Liver (tissue), 9 donors: ENCODE measurements around the gene PTPRN2. TPM values are rescaled to one million over a fixed set of nuclear protein-coding genes. Genes with fewer than 3 reads are reported as not detected.

Experiments
- DNase-seq: peaks from one replicate; pipeline ENCODE4 v3.0.0-alpha.2; 2017; ENCODE audit warnings: low spot score
- H3K27ac ChIP-seq, 2 donors: one replicate each; pipeline ENCODE4 v1.7.0; 2013; ENCODE audit warnings: inconsistent platforms in 2 of 2, low read length in 2 of 2, control low read depth in 1 of 2, low read depth in 1 of 2, mild to moderate bottlenecking in 1 of 2
- H3K27me3 ChIP-seq, 4 donors: one replicate each; pipeline versions ENCODE4 v1.6.1 to v1.7.0; 2013; ENCODE audit warnings: low read length in 3 of 4, inconsistent platforms in 1 of 4, mild to moderate bottlenecking in 1 of 4, moderate library complexity in 1 of 4; ENCODE audit not compliant: control insufficient read depth in 4 of 4, insufficient read depth in 4 of 4
- H3K36me3 ChIP-seq, 4 donors: one replicate each; pipeline versions ENCODE4 v1.6.1 to v1.7.0; 2013; ENCODE audit warnings: low read length in 3 of 4, mild to moderate bottlenecking in 3 of 4, low read depth in 1 of 4, moderate library complexity in 1 of 4; ENCODE audit not compliant: control insufficient read depth in 4 of 4, insufficient read depth in 3 of 4
- H3K4me1 ChIP-seq, 4 donors: one replicate each; pipeline versions ENCODE4 v1.6.1 to v1.7.0; 2013; ENCODE audit warnings: low read length in 3 of 4, mild to moderate bottlenecking in 3 of 4, moderate library complexity in 1 of 4; ENCODE audit not compliant: control insufficient read depth in 4 of 4, insufficient read depth in 4 of 4
- H3K4me3 ChIP-seq, 3 donors: one replicate each; pipeline versions ENCODE4 v1.6.1 to v1.7.0; 2013; ENCODE audit warnings: low read length in 3 of 3, control low read depth in 1 of 3, low read depth in 1 of 3, mild to moderate bottlenecking in 1 of 3
- H3K9ac ChIP-seq, 2 donors: one replicate each; pipeline ENCODE4 v1.7.0; 2013; ENCODE audit warnings: low read length in 2 of 2, mild to moderate bottlenecking in 2 of 2, moderate library complexity in 2 of 2, control low read depth in 1 of 2, low read depth in 1 of 2
- H3K9me3 ChIP-seq, 4 donors: one replicate each; pipeline versions ENCODE4 v1.6.1 to v1.7.0; 2013; ENCODE audit warnings: low read length in 3 of 4; ENCODE audit not compliant: control insufficient read depth in 4 of 4
- EGR1 ChIP-seq, 2 donors: IDR thresholded peaks; 2 replicates each; pipeline ENCODE4 v1.6.1; 2016 to 2018; ENCODE audit warnings: antibody characterized with exemption in 2 of 2, low read depth in 2 of 2
- FOXA1 ChIP-seq: IDR thresholded peaks from 2 replicates; pipeline ENCODE4 v1.6.1; 2016; ENCODE audit warnings: antibody characterized with exemption
- FOXA2 ChIP-seq: IDR thresholded peaks from 2 replicates; pipeline ENCODE4 v1.6.1; 2016; ENCODE audit warnings: antibody characterized with exemption
- GABPA ChIP-seq, 2 donors: IDR thresholded peaks in 1 of 2; conservative IDR thresholded peaks in 1 of 2; 2 replicates each; pipeline ENCODE4 v1.6.1; 2016; ENCODE audit warnings: antibody characterized with exemption in 2 of 2, mild to moderate bottlenecking in 1 of 2, moderate library complexity in 1 of 2
- HNF4A ChIP-seq, 2 donors: conservative IDR thresholded peaks; 2 replicates each; pipeline ENCODE4 v1.6.1; 2016; ENCODE audit warnings: antibody characterized with exemption in 2 of 2, mild to moderate bottlenecking in 2 of 2
- HNF4G ChIP-seq: IDR thresholded peaks from 2 replicates; pipeline ENCODE4 v1.6.1; 2016; ENCODE audit warnings: antibody characterized with exemption
- JUND ChIP-seq, 2 donors: IDR thresholded peaks; 2 replicates each; pipeline ENCODE4 v1.6.1; 2016; ENCODE audit warnings: antibody characterized with exemption in 2 of 2
- NR2F2 ChIP-seq: IDR thresholded peaks from 2 replicates; pipeline ENCODE4 v1.6.1; 2016; ENCODE audit warnings: antibody characterized with exemption
- RXRA ChIP-seq, 2 donors: IDR thresholded peaks; 2 replicates each; pipeline ENCODE4 v1.6.1; 2017 to 2018; ENCODE audit warnings: antibody characterized with exemption in 2 of 2, mild to moderate bottlenecking in 1 of 2
- SP1 ChIP-seq: IDR thresholded peaks from 2 replicates; pipeline ENCODE4 v1.6.1; 2018; ENCODE audit warnings: antibody characterized with exemption, mild to moderate bottlenecking
- TAF1 ChIP-seq: conservative IDR thresholded peaks from 2 replicates; pipeline ENCODE4 v1.6.1; 2016; ENCODE audit warnings: antibody characterized with exemption, mild to moderate bottlenecking
- YY1 ChIP-seq: IDR thresholded peaks from 2 replicates; pipeline ENCODE4 v1.6.1; 2016; ENCODE audit warnings: antibody characterized with exemption, mild to moderate bottlenecking
- WGBS: extraction: QIAGEN DNeasy Blood & Tissue Kit; methylation state at CpG from one replicate; pipeline ENCODE4 v1.1.7; 2013; 5-methylcytosine and 5-hydroxymethylcytosine counted together
- polyA plus RNA-seq, 2 donors: library from polyadenylated mRNA; stranded (reverse) in 1 of 2; unstranded in 1 of 2; fragments of 200-250 nt in 1 of 2; fragments of >200 nt in 1 of 2; fragmentation: Nextera tagmentation in 1 of 2; extraction: Ambion mirVana in 1 of 2; gene quantifications; one replicate each; pipeline versions ENCODE4 v1.2.1 to v1.2.3, GENCODE V29; 2013 to 2015
- total RNA-seq, 2 donors: library from RNA; depleted of rRNA; stranded (reverse); fragments of >200 nt; gene quantifications; one replicate each; pipeline ENCODE4 v1.2.3, GENCODE V29; 2014
- TF ChIP-seq, protein P1 (sequence below): IDR thresholded peaks from 2 replicates; pipeline ENCODE4 v1.6.1; 2016; ENCODE audit warnings: antibody characterized with exemption
- TF ChIP-seq, protein P2 (sequence below): fragments of 150-350 bp; IDR thresholded peaks from 2 replicates; pipeline ENCODE4 v1.5.1; 2017; ENCODE audit warnings: improper control_type of control experiment, low read depth, low read length; ENCODE audit not compliant: missing input control
- TF ChIP-seq, protein P3 (sequence below): IDR thresholded peaks from 2 replicates; pipeline ENCODE4 v1.6.1; 2016; ENCODE audit warnings: antibody characterized with exemption
- TF ChIP-seq, protein P4 (sequence below): IDR thresholded peaks from 2 replicates; pipeline ENCODE4 v1.6.1; 2016; ENCODE audit warnings: antibody characterized with exemption, mild to moderate bottlenecking
- TF ChIP-seq, protein P5 (sequence below): IDR thresholded peaks from 2 replicates; pipeline ENCODE4 v1.6.1; 2016; ENCODE audit warnings: antibody characterized with exemption
- donor health status: healthy.
- donor health status: healthy.
- donor health status: healthy.
- donor health status: healthy.
- donor health status: healthy.

PTPRN2 gene
- total and polyA plus RNA-seq, 4 donors: 0.75 to 1.9 (median 1.1) TPM

DNA sequence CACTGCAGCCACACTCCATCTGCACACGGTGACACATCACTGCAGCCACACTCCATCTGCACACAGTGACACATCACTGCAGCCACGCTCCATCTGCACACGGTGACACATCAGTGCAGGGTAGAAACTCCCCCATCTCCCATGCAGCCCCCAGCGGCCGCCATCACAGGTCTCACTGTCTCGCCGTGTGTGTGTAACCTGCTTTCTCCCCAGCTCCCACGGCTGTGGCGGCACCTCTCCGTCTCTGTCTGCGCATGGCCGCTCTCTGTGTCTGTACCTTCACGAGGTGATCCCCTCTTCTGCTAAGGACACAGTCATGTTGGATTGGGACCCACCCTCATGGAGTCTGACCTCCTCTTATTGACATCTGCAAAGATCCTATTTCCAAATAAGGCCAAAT, 527.4 kb downstream of the PTPRN2 start:
- H3K4me1 ChIP-seq: no peaks in the 10 kb centered on the region
- TF ChIP-seq, protein P1, sequence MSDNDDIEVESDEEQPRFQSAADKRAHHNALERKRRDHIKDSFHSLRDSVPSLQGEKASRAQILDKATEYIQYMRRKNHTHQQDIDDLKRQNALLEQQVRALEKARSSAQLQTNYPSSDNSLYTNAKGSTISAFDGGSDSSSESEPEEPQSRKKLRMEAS: no peak
- TF ChIP-seq, protein P2, sequence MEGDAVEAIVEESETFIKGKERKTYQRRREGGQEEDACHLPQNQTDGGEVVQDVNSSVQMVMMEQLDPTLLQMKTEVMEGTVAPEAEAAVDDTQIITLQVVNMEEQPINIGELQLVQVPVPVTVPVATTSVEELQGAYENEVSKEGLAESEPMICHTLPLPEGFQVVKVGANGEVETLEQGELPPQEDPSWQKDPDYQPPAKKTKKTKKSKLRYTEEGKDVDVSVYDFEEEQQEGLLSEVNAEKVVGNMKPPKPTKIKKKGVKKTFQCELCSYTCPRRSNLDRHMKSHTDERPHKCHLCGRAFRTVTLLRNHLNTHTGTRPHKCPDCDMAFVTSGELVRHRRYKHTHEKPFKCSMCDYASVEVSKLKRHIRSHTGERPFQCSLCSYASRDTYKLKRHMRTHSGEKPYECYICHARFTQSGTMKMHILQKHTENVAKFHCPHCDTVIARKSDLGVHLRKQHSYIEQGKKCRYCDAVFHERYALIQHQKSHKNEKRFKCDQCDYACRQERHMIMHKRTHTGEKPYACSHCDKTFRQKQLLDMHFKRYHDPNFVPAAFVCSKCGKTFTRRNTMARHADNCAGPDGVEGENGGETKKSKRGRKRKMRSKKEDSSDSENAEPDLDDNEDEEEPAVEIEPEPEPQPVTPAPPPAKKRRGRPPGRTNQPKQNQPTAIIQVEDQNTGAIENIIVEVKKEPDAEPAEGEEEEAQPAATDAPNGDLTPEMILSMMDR: no peak
- no peak for TF ChIP-seq RXRA (IDR thresholded peaks at IDR 0.05)
- no peaks in the 10 kb centered on the region for H3K27me3 ChIP-seq
- H3K9ac ChIP-seq: no peak overlapping the region
- WGBS: 90% methylated on average over 13 of the region's 13 CpGs
- no peak for DNase-seq
- no peak overlapping the region for H3K27ac ChIP-seq
- H3K9me3 ChIP-seq: no peaks in the 10 kb centered on the region
- no peaks in the 10 kb centered on the region for H3K36me3 ChIP-seq
- H3K4me3 ChIP-seq: no peak overlapping the region

DNA sequence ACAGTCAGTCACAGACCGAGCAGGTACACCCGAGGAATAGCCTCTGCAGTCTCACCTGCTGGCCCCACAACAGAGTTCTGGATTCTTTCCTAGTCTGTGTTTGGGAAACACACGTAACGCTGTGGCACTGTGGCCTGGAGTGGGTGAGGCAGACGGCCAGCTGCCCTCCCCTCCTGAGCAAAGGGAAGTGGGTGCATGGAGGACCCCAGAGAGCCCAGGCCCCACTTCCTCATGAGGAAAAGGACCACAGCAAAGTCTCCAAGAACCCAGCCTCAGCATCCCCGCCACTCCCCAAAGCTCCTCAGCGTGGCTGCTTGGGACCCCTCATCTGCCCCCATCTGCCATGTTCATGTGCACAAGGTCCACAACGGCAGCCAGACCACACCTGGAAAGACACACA, 530.2 kb downstream of the PTPRN2 start:
- H3K27ac ChIP-seq: no peak overlapping the region
- H3K36me3 ChIP-seq: no peaks in the 10 kb centered on the region
- no peaks in the 10 kb centered on the region for H3K27me3 ChIP-seq
- H3K9ac ChIP-seq: no peak overlapping the region
- H3K9me3 ChIP-seq: no peaks in the 10 kb centered on the region
- no peak overlapping the region for H3K4me3 ChIP-seq
- TF ChIP-seq YY1: no peak
- no peak for TF ChIP-seq HNF4G
- no peak for TF ChIP-seq JUND (IDR thresholded peaks at IDR 0.05)
- no peak for TF ChIP-seq GABPA (IDR thresholded peaks at IDR 0.05 in 1 of 2, conservative IDR thresholded peaks at IDR 0.05 in 1 of 2)
- no peak for TF ChIP-seq FOXA1
- no peak for TF ChIP-seq RXRA (IDR thresholded peaks at IDR 0.05)
- TF ChIP-seq, protein P3, sequence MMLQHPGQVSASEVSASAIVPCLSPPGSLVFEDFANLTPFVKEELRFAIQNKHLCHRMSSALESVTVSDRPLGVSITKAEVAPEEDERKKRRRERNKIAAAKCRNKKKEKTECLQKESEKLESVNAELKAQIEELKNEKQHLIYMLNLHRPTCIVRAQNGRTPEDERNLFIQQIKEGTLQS: no peak
- TF ChIP-seq HNF4A (conservative IDR thresholded peaks at IDR 0.05): no peak
- no peak for TF ChIP-seq FOXA2
- TF ChIP-seq NR2F2: no peak
- no peak for DNase-seq
- H3K4me1 ChIP-seq: no peaks in the 10 kb centered on the region
- WGBS: 85% methylated on average over 8 of the region's 8 CpGs

DNA sequence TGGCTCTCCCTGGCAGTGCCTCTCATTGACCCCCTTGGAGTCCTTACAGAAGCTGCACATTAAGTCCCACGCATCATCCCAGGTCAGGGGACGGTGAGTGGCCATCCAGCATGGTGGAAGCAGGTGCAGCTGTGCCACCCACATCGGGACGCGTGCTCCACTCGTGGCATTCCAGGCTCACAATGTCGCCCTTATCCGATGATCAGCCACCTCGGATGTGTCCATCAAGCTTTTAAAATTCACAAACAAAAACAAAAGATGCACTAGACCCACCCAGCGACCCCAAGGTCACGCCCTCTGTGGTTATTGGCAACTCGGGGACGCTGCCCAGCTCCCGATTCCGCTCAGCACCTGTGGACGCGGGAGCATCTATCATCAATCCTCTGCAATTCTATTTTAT, 530.9 kb downstream of the PTPRN2 start:
- no peaks in the 10 kb centered on the region for H3K4me1 ChIP-seq
- no peak overlapping the region for H3K9ac ChIP-seq
- no peak overlapping the region for H3K27ac ChIP-seq
- TF ChIP-seq GABPA (IDR thresholded peaks at IDR 0.05 in 1 of 2, conservative IDR thresholded peaks at IDR 0.05 in 1 of 2) (no peak), YY1 (no peak), JUND (IDR thresholded peaks at IDR 0.05) (no peak), HNF4A (conservative IDR thresholded peaks at IDR 0.05) (no peak), SP1 (no peak), HNF4G (no peak), FOXA2 (no peak), TAF1 (no peak), FOXA1 (no peak), RXRA (IDR thresholded peaks at IDR 0.05) (no peak), EGR1 (IDR thresholded peaks at IDR 0.05; ENCODE audit: low read depth in 2 of 2) (no peak)
- TF ChIP-seq, protein P4, sequence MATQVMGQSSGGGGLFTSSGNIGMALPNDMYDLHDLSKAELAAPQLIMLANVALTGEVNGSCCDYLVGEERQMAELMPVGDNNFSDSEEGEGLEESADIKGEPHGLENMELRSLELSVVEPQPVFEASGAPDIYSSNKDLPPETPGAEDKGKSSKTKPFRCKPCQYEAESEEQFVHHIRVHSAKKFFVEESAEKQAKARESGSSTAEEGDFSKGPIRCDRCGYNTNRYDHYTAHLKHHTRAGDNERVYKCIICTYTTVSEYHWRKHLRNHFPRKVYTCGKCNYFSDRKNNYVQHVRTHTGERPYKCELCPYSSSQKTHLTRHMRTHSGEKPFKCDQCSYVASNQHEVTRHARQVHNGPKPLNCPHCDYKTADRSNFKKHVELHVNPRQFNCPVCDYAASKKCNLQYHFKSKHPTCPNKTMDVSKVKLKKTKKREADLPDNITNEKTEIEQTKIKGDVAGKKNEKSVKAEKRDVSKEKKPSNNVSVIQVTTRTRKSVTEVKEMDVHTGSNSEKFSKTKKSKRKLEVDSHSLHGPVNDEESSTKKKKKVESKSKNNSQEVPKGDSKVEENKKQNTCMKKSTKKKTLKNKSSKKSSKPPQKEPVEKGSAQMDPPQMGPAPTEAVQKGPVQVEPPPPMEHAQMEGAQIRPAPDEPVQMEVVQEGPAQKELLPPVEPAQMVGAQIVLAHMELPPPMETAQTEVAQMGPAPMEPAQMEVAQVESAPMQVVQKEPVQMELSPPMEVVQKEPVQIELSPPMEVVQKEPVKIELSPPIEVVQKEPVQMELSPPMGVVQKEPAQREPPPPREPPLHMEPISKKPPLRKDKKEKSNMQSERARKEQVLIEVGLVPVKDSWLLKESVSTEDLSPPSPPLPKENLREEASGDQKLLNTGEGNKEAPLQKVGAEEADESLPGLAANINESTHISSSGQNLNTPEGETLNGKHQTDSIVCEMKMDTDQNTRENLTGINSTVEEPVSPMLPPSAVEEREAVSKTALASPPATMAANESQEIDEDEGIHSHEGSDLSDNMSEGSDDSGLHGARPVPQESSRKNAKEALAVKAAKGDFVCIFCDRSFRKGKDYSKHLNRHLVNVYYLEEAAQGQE: no peak
- TF ChIP-seq, protein P3: no peak
- TF ChIP-seq, protein P5, sequence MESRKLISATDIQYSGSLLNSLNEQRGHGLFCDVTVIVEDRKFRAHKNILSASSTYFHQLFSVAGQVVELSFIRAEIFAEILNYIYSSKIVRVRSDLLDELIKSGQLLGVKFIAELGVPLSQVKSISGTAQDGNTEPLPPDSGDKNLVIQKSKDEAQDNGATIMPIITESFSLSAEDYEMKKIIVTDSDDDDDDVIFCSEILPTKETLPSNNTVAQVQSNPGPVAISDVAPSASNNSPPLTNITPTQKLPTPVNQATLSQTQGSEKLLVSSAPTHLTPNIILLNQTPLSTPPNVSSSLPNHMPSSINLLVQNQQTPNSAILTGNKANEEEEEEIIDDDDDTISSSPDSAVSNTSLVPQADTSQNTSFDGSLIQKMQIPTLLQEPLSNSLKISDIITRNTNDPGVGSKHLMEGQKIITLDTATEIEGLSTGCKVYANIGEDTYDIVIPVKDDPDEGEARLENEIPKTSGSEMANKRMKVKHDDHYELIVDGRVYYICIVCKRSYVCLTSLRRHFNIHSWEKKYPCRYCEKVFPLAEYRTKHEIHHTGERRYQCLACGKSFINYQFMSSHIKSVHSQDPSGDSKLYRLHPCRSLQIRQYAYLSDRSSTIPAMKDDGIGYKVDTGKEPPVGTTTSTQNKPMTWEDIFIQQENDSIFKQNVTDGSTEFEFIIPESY: no peak
- TF ChIP-seq, protein P2: no peak
- TF ChIP-seq, protein P1: no peak
- DNase-seq: no peak
- H3K9me3 ChIP-seq: no peaks in the 10 kb centered on the region
- H3K4me3 ChIP-seq: no peak overlapping the region
- WGBS: 86% methylated on average over 17 of the region's 17 CpGs
- no peaks in the 10 kb centered on the region for H3K27me3 ChIP-seq
- no peaks in the 10 kb centered on the region for H3K36me3 ChIP-seq
